Activated CD4-positive, alpha-beta T cell treated with anti-CD3 and anti-CD28 coated beads, Interleukin-2, amount 10 ng/mL, durations not matched to agents 7 days and 5 days (primary cell): ENCODE data around the gene ZNF511. TPM values are rescaled to one million over a fixed set of nuclear protein-coding genes. Genes with fewer than 3 reads are reported as not detected.
A peak's percentile ranks its signal among the peaks of the same experiment; 100 is the strongest.

Source experiments
- CTCF ChIA-PET: fragments of 350-600 bp; sonication (Branson Sonifier 250); formaldehyde crosslinking; loops from one replicate; lab custom pipeline; 2021; ENCODE audit warnings: antibody characterized with exemption; lab: Charles Lee
- POLR2A ChIA-PET: fragments of 350-600 bp; sonication (Branson Sonifier 250); formaldehyde crosslinking; loops from one replicate; lab custom pipeline; 2021; ENCODE audit warnings: antibody characterized with exemption; lab: Charles Lee
- DNase-seq: peaks from one replicate; pipeline ENCODE4 v3.0.0-alpha.2; 2020
- H3K27ac Mint-ChIP-seq: one replicate; pipeline ENCODE4 v1.8.0; 2021; ENCODE audit warnings: mild to moderate bottlenecking, moderate library complexity, mixed read lengths
- H3K27me3 Mint-ChIP-seq: one replicate; pipeline ENCODE4 v1.8.0; 2021; ENCODE audit warnings: mixed read lengths
- H3K36me3 Mint-ChIP-seq: one replicate; pipeline ENCODE4 v1.8.0; 2021; ENCODE audit warnings: low read depth, mixed read lengths
- H3K4me1 Mint-ChIP-seq: one replicate; pipeline ENCODE4 v1.8.0; 2021; ENCODE audit warnings: mixed read lengths
- H3K4me3 Mint-ChIP-seq: one replicate; pipeline ENCODE4 v1.8.0; 2021; ENCODE audit warnings: mild to moderate bottlenecking, moderate library complexity, mixed read lengths
- H3K9me3 Mint-ChIP-seq: one replicate; pipeline ENCODE4 v1.8.0; 2021; ENCODE audit warnings: mixed read lengths
- total RNA-seq, 2 experiments: library from RNA; stranded (reverse); gene quantifications; one replicate each; pipeline ENCODE4 v1.2.3, GENCODE V29; 2021

The ZNF511 gene
- total RNA-seq, 2 experiments from 2014 or later: 54.5 to 59.7 TPM

GRCh38 chr10:133268532-133268931 lies 40.2 kb upstream of the ZNF511 start:
- Mint-ChIP-seq H3K27ac (no peak overlapping the region), H3K4me3 (no peak overlapping the region), H3K9me3 (no peaks in the 10 kb centered on the region), H3K4me1 (peaks cover 27% of the 10 kb centered on the region), H3K36me3 (peaks cover 27% of the 10 kb centered on the region), H3K27me3 (no peaks in the 10 kb centered on the region)
- POLR2A ChIA-PET: no interaction called here
- CTCF ChIA-PET: interaction anchor here (1.3 kb wide), 1 partner anchor 14 kb away, joined by 3 read pairs; no protein-coding TSS in a partner anchor
- DNase-seq: no peak

GRCh38 chr10:133269367-133269766 lies 39.3 kb upstream of the ZNF511 start:
- no peaks in the 10 kb centered on the region for H3K9me3 Mint-ChIP-seq
- peaks cover 18% of the 10 kb centered on the region for H3K4me1 Mint-ChIP-seq
- H3K4me3 Mint-ChIP-seq: no peak overlapping the region
- ChIA-PET POLR2A (no interaction called here), CTCF (interaction anchor here (1.3 kb wide), 1 partner anchor 13 kb away, joined by 3 read pairs; no protein-coding TSS in a partner anchor)
- H3K36me3 Mint-ChIP-seq: peaks cover 20% of the 10 kb centered on the region
- no peak for DNase-seq
- H3K27ac Mint-ChIP-seq: no peak overlapping the region
- no peaks in the 10 kb centered on the region for H3K27me3 Mint-ChIP-seq

- H3K9me3 Mint-ChIP-seq: no peaks in the 10 kb centered on the region
- H3K36me3 Mint-ChIP-seq: peaks cover 16% of the 10 kb centered on the region
- H3K27me3 Mint-ChIP-seq: no peaks in the 10 kb centered on the region
- no peak overlapping the region for H3K4me3 Mint-ChIP-seq
- no peak for DNase-seq
- CTCF ChIA-PET: interaction anchor here (0.9 kb wide), 1 partner anchor 9 kb away, joined by 3 read pairs; no protein-coding TSS in a partner anchor
- H3K27ac Mint-ChIP-seq: no peak overlapping the region
- POLR2A ChIA-PET: no interaction called here
- peaks cover 16% of the 10 kb centered on the region for H3K4me1 Mint-ChIP-seq
Measured at GRCh38 chr10:133270204-133270603, 38.5 kb upstream of the ZNF511 start.

- Mint-ChIP-seq H3K4me3 (no peak overlapping the region), H3K27ac (no peak overlapping the region), H3K36me3 (peaks cover 12% of the 10 kb centered on the region), H3K4me1 (peaks cover 10% of the 10 kb centered on the region), H3K9me3 (no peaks in the 10 kb centered on the region), H3K27me3 (no peaks in the 10 kb centered on the region)
- no peak for DNase-seq
- POLR2A ChIA-PET: no interaction called here
- CTCF ChIA-PET: interaction anchor here (0.9 kb wide), 1 partner anchor 9 kb away, joined by 3 read pairs; no protein-coding TSS in a partner anchor
Measured at GRCh38 chr10:133270773-133271297, 37.9 kb upstream of the ZNF511 start.

GRCh38 chr10:133271521-133272300 lies 37.0 kb upstream of the ZNF511 start:
- no peaks in the 10 kb centered on the region for H3K27me3 Mint-ChIP-seq
- peak overlapping the region; percentile 69 for H3K27ac Mint-ChIP-seq
- POLR2A ChIA-PET: no interaction called here
- CTCF ChIA-PET: interaction anchor here (0.6 to 1.5 kb wide), 2 partner anchors 8 to 1031 kb away, joined by 3 to 4 read pairs; no protein-coding TSS in a partner anchor
- DNase-seq: no peak
- H3K4me1 Mint-ChIP-seq: peaks cover 10% of the 10 kb centered on the region
- peaks cover 8% of the 10 kb centered on the region for H3K36me3 Mint-ChIP-seq
- no peaks in the 10 kb centered on the region for H3K9me3 Mint-ChIP-seq
- no peak overlapping the region for H3K4me3 Mint-ChIP-seq

- H3K4me3 Mint-ChIP-seq: no peak overlapping the region
- H3K27me3 Mint-ChIP-seq: no peaks in the 10 kb centered on the region
- H3K4me1 Mint-ChIP-seq: peaks cover 10% of the 10 kb centered on the region
- ChIA-PET CTCF (interaction anchor here (1.5 kb wide), 1 partner anchor 9 kb away, joined by 4 read pairs; no protein-coding TSS in a partner anchor), POLR2A (no interaction called here)
- H3K9me3 Mint-ChIP-seq: no peaks in the 10 kb centered on the region
- peaks cover 8% of the 10 kb centered on the region for H3K36me3 Mint-ChIP-seq
- H3K27ac Mint-ChIP-seq: no peak overlapping the region
- no peak for DNase-seq
Measured at GRCh38 chr10:133272301-133272963, 36.3 kb upstream of the ZNF511 start.

- Mint-ChIP-seq H3K36me3 (peaks cover 8% of the 10 kb centered on the region), H3K4me3 (no peak overlapping the region), H3K27ac (no peak overlapping the region), H3K9me3 (no peaks in the 10 kb centered on the region), H3K27me3 (no peaks in the 10 kb centered on the region), H3K4me1 (peaks cover 16% of the 10 kb centered on the region)
- CTCF ChIA-PET: interaction anchor here (1.5 kb wide), 1 partner anchor 10 kb away, joined by 4 read pairs; no protein-coding TSS in a partner anchor
- POLR2A ChIA-PET: no interaction called here
- no peak for DNase-seq
Measured at GRCh38 chr10:133272964-133273420, 35.7 kb upstream of the ZNF511 start.

GRCh38 chr10:133273534-133274143 lies 35.1 kb upstream of the ZNF511 start:
- Mint-ChIP-seq H3K27me3 (no peaks in the 10 kb centered on the region), H3K4me3 (no peak overlapping the region), H3K4me1 (peaks cover 22% of the 10 kb centered on the region), H3K27ac (no peak overlapping the region), H3K9me3 (no peaks in the 10 kb centered on the region), H3K36me3 (peaks cover 8% of the 10 kb centered on the region)
- ChIA-PET CTCF (interaction anchor here (0.8 to 3.3 kb wide), 2 partner anchors 10 to 14 kb away, joined by 3 to 18 read pairs; no protein-coding TSS in a partner anchor), POLR2A (no interaction called here)
- no peak for DNase-seq

- H3K36me3 Mint-ChIP-seq: peaks cover 11% of the 10 kb centered on the region
- DNase-seq: peak; percentile 81
- no peaks in the 10 kb centered on the region for H3K27me3 Mint-ChIP-seq
- ChIA-PET POLR2A (interaction anchor here (0.5 kb wide), 1 partner anchor 16 kb away, joined by 3 read pairs; no protein-coding TSS in a partner anchor), CTCF (interaction anchor here (0.8 to 3.3 kb wide), 5 partner anchors 8 to 32 kb away, joined by 3 to 18 read pairs (median 6); no protein-coding TSS in a partner anchor)
- peaks cover 36% of the 10 kb centered on the region for H3K4me1 Mint-ChIP-seq
- H3K9me3 Mint-ChIP-seq: no peaks in the 10 kb centered on the region
- peak overlapping the region; percentile 87 for H3K4me3 Mint-ChIP-seq
- peak overlapping the region; percentile 90 for H3K27ac Mint-ChIP-seq
Measured at GRCh38 chr10:133274751-133275683, 33.7 kb upstream of the ZNF511 start.

GRCh38 chr10:133275684-133276092 lies 33.0 kb upstream of the ZNF511 start:
- Mint-ChIP-seq H3K27me3 (no peaks in the 10 kb centered on the region), H3K27ac (peak overlapping the region; percentile 90), H3K4me1 (peaks cover 36% of the 10 kb centered on the region), H3K36me3 (peaks cover 13% of the 10 kb centered on the region), H3K9me3 (no peaks in the 10 kb centered on the region), H3K4me3 (peak overlapping the region; percentile 87)
- ChIA-PET CTCF (interaction anchor here (1.3 to 3.3 kb wide), 5 partner anchors 9 to 32 kb away, joined by 3 to 18 read pairs (median 9); no protein-coding TSS in a partner anchor), POLR2A (interaction anchor here (0.5 kb wide), 1 partner anchor 17 kb away, joined by 3 read pairs; no protein-coding TSS in a partner anchor)
- DNase-seq: peak; percentile 47

GRCh38 chr10:133276100-133276434 lies 32.6 kb upstream of the ZNF511 start:
- no peaks in the 10 kb centered on the region for H3K9me3 Mint-ChIP-seq
- DNase-seq: no peak
- H3K4me3 Mint-ChIP-seq: peak overlapping the region; percentile 87
- H3K27ac Mint-ChIP-seq: peak overlapping the region; percentile 90
- peaks cover 13% of the 10 kb centered on the region for H3K36me3 Mint-ChIP-seq
- CTCF ChIA-PET: interaction anchor here (1.3 to 3.3 kb wide), 5 partner anchors 9 to 31 kb away, joined by 3 to 18 read pairs (median 9); no protein-coding TSS in a partner anchor
- H3K4me1 Mint-ChIP-seq: peaks cover 36% of the 10 kb centered on the region
- no peaks in the 10 kb centered on the region for H3K27me3 Mint-ChIP-seq
- POLR2A ChIA-PET: no interaction called here
